HG02588 (cell line): ENCODE data around the gene SEMA4D.
"Not testable (repeated sequence)": the region's sequence is repeated elsewhere in the genome, so short reads cannot be mapped to it uniquely, and the experiment has no call there.

ENCODE experiments used
- ATAC-seq: cut with Tn5 transposase; IDR thresholded peaks from one replicate; pipeline ENCODE4 v1.9.1; 2021; ENCODE audit warnings: mild to moderate bottlenecking, moderate library complexity; ENCODE audit not compliant: unreplicated experiment

SEMA4D gene

GRCh38 chr9:89358376-89358916 lies 139.5 kb downstream of the SEMA4D start:
- ATAC-seq, result no peak

- no peak for ATAC-seq
These were observed 140.3 kb downstream of the SEMA4D start for GRCh38 chr9:89357331-89358197.

GRCh38 chr9:89356782-89357181 lies 141.1 kb downstream of the SEMA4D start:
- no peak for ATAC-seq

GRCh38 chr9:89354471-89354870 lies 143.4 kb downstream of the SEMA4D start:
- ATAC-seq, result no peak

GRCh38 chr9:89353989-89354388 lies 143.9 kb downstream of the SEMA4D start:
- ATAC-seq, result no peak

- ATAC-seq, result no peak
These were observed 144.9 kb downstream of the SEMA4D start for GRCh38 chr9:89352874-89353649.

- ATAC-seq, result no peak
These were observed 145.5 kb downstream of the SEMA4D start for GRCh38 chr9:89352451-89352850.

GRCh38 chr9:89351584-89352300 lies 146.2 kb downstream of the SEMA4D start:
- no peak for ATAC-seq

GRCh38 chr9:89350988-89351557 lies 146.8 kb downstream of the SEMA4D start:
- ATAC-seq, result no peak

GRCh38 chr9:89349607-89350006 lies 148.3 kb downstream of the SEMA4D start:
- no peak for ATAC-seq

GRCh38 chr9:89347651-89348050 lies 150.3 kb downstream of the SEMA4D start:
- no peak for ATAC-seq

GRCh38 chr9:89346696-89347095 lies 151.2 kb downstream of the SEMA4D start:
- ATAC-seq, result no peak

GRCh38 chr9:89345476-89345875 lies 152.4 kb downstream of the SEMA4D start:
- ATAC-seq, result no peak

GRCh38 chr9:89343812-89344211 lies 154.1 kb downstream of the SEMA4D start:
- not testable (repeated sequence) for ATAC-seq

- ATAC-seq, result no peak
These were observed 155.0 kb downstream of the SEMA4D start for GRCh38 chr9:89342948-89343347.

- ATAC-seq, result no peak
These were observed 155.7 kb downstream of the SEMA4D start for GRCh38 chr9:89342213-89342612.

GRCh38 chr9:89340332-89340731 lies 157.6 kb downstream of the SEMA4D start:
- no peak for ATAC-seq

GRCh38 chr9:89339807-89340206 lies 158.1 kb downstream of the SEMA4D start:
- no peak for ATAC-seq

- ATAC-seq, result no peak
These were observed 167.4 kb downstream of the SEMA4D start for GRCh38 chr9:89330513-89330912.

GRCh38 chr9:89329917-89330316 lies 168.0 kb downstream of the SEMA4D start:
- no peak for ATAC-seq

GRCh38 chr9:89328064-89328463 lies 169.8 kb downstream of the SEMA4D start:
- ATAC-seq, result no peak
